NCI-H345 treated with DMSO at 0.1 percent for 48 hours (cell line): Measurements from ENCODE around the gene CYP2B6.
"Not testable (repeated sequence)": the region's sequence is repeated elsewhere in the genome, so short reads cannot be mapped to it uniquely, and the experiment has no call there.

Source experiments
- DNase-seq: peaks from one replicate; lab custom pipeline; 2025; ENCODE audit not compliant: unreplicated experiment; lab: John Stamatoyannopoulos, UW

The CYP2B6 gene

GRCh38 chr19:40980743-40981442 is 10.2 kb upstream of the CYP2B6 start:
- not testable (repeated sequence) for DNase-seq

DNA sequence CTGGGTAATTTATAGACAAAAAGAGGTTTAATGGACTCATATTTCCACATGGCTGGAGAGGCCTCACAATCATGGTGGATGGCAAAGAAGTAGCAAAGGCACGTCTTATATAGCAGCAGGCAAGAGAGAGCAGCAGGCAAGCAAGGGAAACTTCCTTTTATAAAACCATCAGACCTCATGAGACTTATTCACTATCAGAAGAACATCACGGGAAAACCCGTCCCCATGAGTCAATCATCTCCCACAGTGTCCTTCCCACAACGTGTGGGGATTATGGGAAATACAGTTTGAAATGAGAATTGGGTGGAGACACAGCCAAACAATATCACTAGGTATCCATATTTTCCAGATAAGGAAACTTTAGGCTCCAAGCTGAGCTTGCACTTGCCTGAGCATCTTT is 9.5 kb upstream of the CYP2B6 start:
- DNase-seq: no peak

- DNase-seq: no peak
Observed at GRCh38 chr19:40982594-40983101, 8.4 kb upstream of the CYP2B6 start.

DNA sequence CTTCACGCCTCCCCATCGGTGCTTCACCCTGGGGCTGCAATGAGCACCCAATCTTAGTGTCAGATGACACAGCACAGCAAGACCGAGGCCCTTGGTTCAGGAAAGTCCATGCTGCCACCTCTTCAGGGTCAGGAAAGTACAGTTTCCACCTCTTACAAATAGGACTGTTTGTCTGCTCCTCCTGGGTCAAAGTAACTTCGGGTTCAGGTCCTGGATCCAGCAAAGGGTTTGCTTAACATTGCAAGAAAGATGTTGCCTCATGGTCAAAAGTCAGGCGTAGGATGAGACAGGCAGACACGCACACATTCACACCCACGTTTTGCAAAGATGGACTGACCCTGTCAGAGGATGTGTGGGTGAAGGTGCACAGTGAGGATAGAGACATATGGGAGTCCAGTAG is 1.6 kb upstream of the CYP2B6 start:
- DNase-seq: no peak

DNA sequence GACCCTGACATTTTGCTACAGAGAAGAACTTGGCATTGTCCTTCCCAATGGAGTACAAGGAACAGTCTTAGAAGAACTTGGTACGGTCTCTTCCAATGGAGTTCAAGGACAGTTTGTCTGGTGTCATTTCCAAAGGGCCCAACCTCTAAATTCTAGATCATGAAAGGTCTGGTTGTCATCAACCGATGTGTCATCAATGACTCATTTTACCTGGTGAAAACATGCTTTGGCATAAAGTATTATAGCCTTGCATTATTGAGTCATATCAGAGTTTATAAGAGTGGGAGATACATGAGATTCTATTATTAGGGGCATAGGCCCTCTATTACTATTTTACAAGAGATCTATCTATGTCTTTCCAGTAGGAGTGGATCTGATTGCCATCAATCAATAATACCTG is 4.3 kb downstream of the CYP2B6 start:
- DNase-seq: no peak

GRCh38 chr19:40999018-40999417 is 7.9 kb downstream of the CYP2B6 start:
- DNase-seq: not testable (repeated sequence)

GRCh38 chr19:41000310-41000737 is 9.2 kb downstream of the CYP2B6 start:
- DNase-seq: no peak

DNA sequence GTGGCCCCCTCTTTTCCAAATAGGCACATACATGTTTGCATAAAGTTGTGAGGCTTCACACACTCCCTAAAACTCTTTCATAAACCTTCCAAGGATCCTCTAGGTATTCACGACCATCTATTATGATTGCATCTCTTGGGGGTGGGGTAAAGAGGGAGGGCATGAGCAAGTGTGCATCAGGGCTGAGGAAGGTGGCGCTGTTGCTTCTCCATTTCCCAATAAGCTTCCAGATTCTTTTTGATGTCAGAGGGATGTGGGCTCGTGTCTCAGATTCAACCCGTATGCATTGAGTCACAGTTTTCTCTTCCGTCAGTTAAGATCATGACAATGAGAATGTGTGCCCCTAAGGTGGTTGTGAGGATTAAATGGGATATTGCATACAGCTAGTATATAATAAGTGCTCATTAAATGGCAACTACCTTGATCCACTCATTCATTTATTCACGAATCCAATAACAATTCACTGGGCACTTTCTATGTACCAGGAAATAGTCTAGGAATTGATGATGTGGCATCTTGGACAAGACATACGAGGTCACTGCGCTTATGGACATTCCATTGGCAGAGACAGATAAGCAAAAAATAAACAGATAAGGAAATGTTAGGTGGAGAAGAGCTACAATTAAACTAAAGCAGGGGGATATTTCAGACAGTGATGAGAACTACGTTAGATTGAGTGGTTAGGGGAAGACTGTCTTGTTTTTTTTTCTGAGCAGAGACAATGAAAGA is 10.3 kb downstream of the CYP2B6 start:
- no peak for DNase-seq

- not testable (repeated sequence) for DNase-seq
Observed at GRCh38 chr19:41003656-41004055, 12.6 kb downstream of the CYP2B6 start.

- DNase-seq: no peak
Observed at GRCh38 chr19:41009700-41010235, 18.7 kb downstream of the CYP2B6 start.

DNA sequence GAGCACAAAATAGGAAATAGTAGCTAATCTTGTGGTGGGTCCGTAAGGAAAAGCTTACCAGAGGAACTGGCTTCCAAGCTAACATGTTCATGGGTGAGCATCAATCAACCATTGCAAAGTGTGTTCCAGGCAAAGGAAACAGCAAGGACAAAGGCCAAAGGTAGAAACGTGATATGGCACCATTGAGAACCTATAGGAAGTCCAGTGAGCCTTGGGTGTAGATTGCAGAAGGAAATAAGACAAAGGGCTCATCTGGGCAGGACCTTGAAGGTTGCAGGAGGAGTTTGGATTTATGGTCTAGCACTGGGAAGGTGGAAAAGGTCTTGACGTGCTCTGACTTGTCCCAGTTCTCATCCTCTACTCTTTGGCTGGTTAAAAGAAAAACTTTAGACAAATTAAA is 22.3 kb downstream of the CYP2B6 start:
- DNase-seq: no peak

- no peak for DNase-seq
Observed at GRCh38 chr19:41014643-41015042, 23.6 kb downstream of the CYP2B6 start.

- DNase-seq: no peak
Observed at GRCh38 chr19:41016488-41017071, 25.5 kb downstream of the CYP2B6 start.

GRCh38 chr19:41018736-41019290 is 27.7 kb downstream of the CYP2B6 start:
- no peak for DNase-seq

GRCh38 chr19:41019346-41019745 is 28.3 kb downstream of the CYP2B6 start:
- DNase-seq: no peak

- no peak for DNase-seq
Observed at GRCh38 chr19:41023193-41023592, 32.1 kb downstream of the CYP2B6 start.

GRCh38 chr19:41025411-41025810 is 34.3 kb downstream of the CYP2B6 start:
- DNase-seq: no peak

- no peak for DNase-seq
Observed at GRCh38 chr19:41025871-41026270, 34.8 kb downstream of the CYP2B6 start.

- DNase-seq: no peak
Observed at GRCh38 chr19:41027273-41027967, 36.3 kb downstream of the CYP2B6 start.

GRCh38 chr19:41029524-41030432 is 38.7 kb downstream of the CYP2B6 start:
- no peak for DNase-seq
